Coronary artery (tissue), 2 donors: ENCODE results near the gene FRMD3.

Experiments
- DNase-seq: peaks from one replicate; pipeline ENCODE4 v3.0.0-alpha.2; 2017; ENCODE audit warnings: low spot score
- H3K27ac ChIP-seq, 2 donors: fragments of 200-600 bp; sonication (generic); one replicate each; pipeline ENCODE4 v1.5.1; 2016 to 2019
- H3K4me3 ChIP-seq: fragments of 200-600 bp; sonication (generic); 2 replicates; pipeline ENCODE4 v1.5.1; 2016; ENCODE audit warnings: mild to moderate bottlenecking, moderate library complexity
- CTCF ChIP-seq: fragments of 200-600 bp; sonication (generic); IDR thresholded peaks from one replicate; pipeline ENCODE4 v1.5.1; 2019; ENCODE audit warnings: antibody characterized with exemption

FRMD3 gene

GRCh38 chr9:83570359-83570758 is 32.2 kb upstream of the FRMD3 start:
- DNase-seq: no peak
- no peak for TF ChIP-seq CTCF
- H3K4me3 ChIP-seq: no peak overlapping the region
- H3K27ac ChIP-seq: peak overlapping the region in 1 of 2 donors; percentile 21

GRCh38 chr9:83569326-83569725 is 31.1 kb upstream of the FRMD3 start:
- Histone ChIP-seq H3K4me3 (no peak overlapping the region), H3K27ac (no peak overlapping the region)
- no peak for TF ChIP-seq CTCF
- no peak for DNase-seq

- no peak for TF ChIP-seq CTCF
- no peak overlapping the region for H3K27ac ChIP-seq
- no peak overlapping the region for H3K4me3 ChIP-seq
- DNase-seq: no peak
These were observed 25.2 kb upstream of the FRMD3 start for GRCh38 chr9:83563360-83563759.

- H3K27ac ChIP-seq: no peak overlapping the region
- no peak for TF ChIP-seq CTCF
- no peak for DNase-seq
- H3K4me3 ChIP-seq: no peak overlapping the region
These were observed 22.1 kb upstream of the FRMD3 start for GRCh38 chr9:83560169-83560826.

GRCh38 chr9:83557771-83558170 is 19.6 kb upstream of the FRMD3 start:
- DNase-seq: no peak
- Histone ChIP-seq H3K4me3 (no peak overlapping the region), H3K27ac (no peak overlapping the region)
- TF ChIP-seq CTCF: no peak

- no peak for DNase-seq
- TF ChIP-seq CTCF: no peak
- Histone ChIP-seq H3K4me3 (no peak overlapping the region), H3K27ac (no peak overlapping the region)
These were observed 19.1 kb upstream of the FRMD3 start for GRCh38 chr9:83557317-83557716.

GRCh38 chr9:83554278-83554677 is 16.1 kb upstream of the FRMD3 start:
- no peak for TF ChIP-seq CTCF
- no peak overlapping the region for H3K4me3 ChIP-seq
- no peak overlapping the region for H3K27ac ChIP-seq
- no peak for DNase-seq
